Naive B cell (primary cell): ENCODE data around the gene HSH2D. TPM values are rescaled to one million over a fixed set of nuclear protein-coding genes. Genes with fewer than 3 reads are reported as not detected.
A peak's percentile ranks its signal among the peaks of the same experiment; 100 is the strongest.

ENCODE experiments used
- ATAC-seq, 2 donors: fragments of 150-1000 bp; cut with Tn5 transposase; 2 replicates each; pipeline ENCODE4 v1.10.0; 2021; ENCODE audit warnings: low read depth in 2 of 2, mild to moderate bottlenecking in 2 of 2, moderate library complexity in 2 of 2
- DNase-seq: peaks from one replicate; pipeline ENCODE4 v3.0.0; 2022
- H3K27ac Mint-ChIP-seq, 6 donors: one replicate each; pipeline ENCODE4 v1.8.0; 2020 to 2022; ENCODE audit warnings: mild to moderate bottlenecking in 6 of 6, mixed read lengths in 6 of 6, moderate library complexity in 5 of 6, inconsistent platforms in 2 of 6
- H3K27me3 Mint-ChIP-seq, 3 donors: one replicate each; pipeline ENCODE4 v1.8.0; 2021 to 2022; ENCODE audit warnings: mixed read lengths in 3 of 3, mild to moderate bottlenecking in 1 of 3
- H3K36me3 Mint-ChIP-seq, 2 donors: one replicate each; pipeline ENCODE4 v1.8.0; 2020 to 2022; ENCODE audit warnings: mixed read lengths in 2 of 2, inconsistent platforms in 1 of 2, mild to moderate bottlenecking in 1 of 2
- H3K4me1 Mint-ChIP-seq, 3 donors: one replicate each; pipeline ENCODE4 v1.8.0; 2020 to 2022; ENCODE audit warnings: mixed read lengths in 3 of 3, inconsistent platforms in 1 of 3, mild to moderate bottlenecking in 1 of 3, moderate library complexity in 1 of 3
- H3K4me3 Mint-ChIP-seq, 8 donors: one replicate each; pipeline ENCODE4 v1.8.0; 2020 to 2022; ENCODE audit warnings: mild to moderate bottlenecking in 8 of 8, mixed read lengths in 8 of 8, moderate library complexity in 8 of 8, inconsistent platforms in 2 of 8
- H3K9me3 Mint-ChIP-seq, 7 donors: one replicate each; pipeline ENCODE4 v1.8.0; 2020 to 2022; ENCODE audit warnings: mixed read lengths in 7 of 7, mild to moderate bottlenecking in 5 of 7, inconsistent platforms in 2 of 7, moderate library complexity in 1 of 7
- polyA plus RNA-seq, 6 donors: library from polyadenylated mRNA; unstranded; fragments of 300-500 nt; fragmentation: Illumina TruSeq; gene quantifications; one replicate each; pipeline ENCODE4 v1.2.3, GENCODE V29; 2021; ENCODE audit warnings: low read depth in 6 of 6

HSH2D gene
- polyA plus RNA-seq, 6 donors from 2014 or later, result 25.7 to 53.2 (median 40.1) TPM

DNA sequence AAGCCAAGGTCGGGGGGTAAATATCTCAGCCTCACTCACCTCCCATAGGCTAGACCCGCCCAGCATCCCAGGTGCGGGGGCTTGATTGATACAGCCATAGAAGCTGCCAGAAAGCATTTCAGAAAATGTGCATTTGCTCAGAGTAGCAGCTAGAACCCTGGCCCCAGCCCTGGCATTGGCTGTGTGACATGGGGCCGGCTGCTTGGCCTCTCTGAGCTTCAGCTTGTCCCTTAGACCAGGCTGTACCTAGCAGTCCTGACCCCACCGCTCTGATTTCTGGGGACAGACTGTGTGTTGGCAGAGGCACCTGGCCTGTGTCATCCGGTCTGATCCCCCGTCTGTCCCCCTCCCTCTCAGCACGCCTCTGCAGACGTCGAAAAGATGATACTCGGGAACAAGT lies 16.4 kb upstream of the HSH2D start:
- H3K36me3 Mint-ChIP-seq, result peaks cover 14 to 42% of the 10 kb centered on the region in 2 donors
- no peaks in the 10 kb centered on the region for H3K27me3 Mint-ChIP-seq
- no peak overlapping the region for H3K27ac Mint-ChIP-seq
- DNase-seq (no peak), ATAC-seq (no peak)
- peaks cover 13 to 22% (median 14%) of the 10 kb centered on the region in 3 donors for H3K4me1 Mint-ChIP-seq
- H3K9me3 Mint-ChIP-seq, result peaks cover 0 to 11% (median 0%) of the 10 kb centered on the region in 7 donors
- no peak overlapping the region for H3K4me3 Mint-ChIP-seq

- peaks cover 13 to 22% (median 14%) of the 10 kb centered on the region in 3 donors for H3K4me1 Mint-ChIP-seq
- H3K27me3 Mint-ChIP-seq, result no peaks in the 10 kb centered on the region
- H3K9me3 Mint-ChIP-seq, result peaks cover 0 to 11% (median 0%) of the 10 kb centered on the region in 7 donors
- ATAC-seq (no peak), DNase-seq (no peak)
- H3K4me3 Mint-ChIP-seq, result no peak overlapping the region
- peaks cover 14 to 50% of the 10 kb centered on the region in 2 donors for H3K36me3 Mint-ChIP-seq
- no peak overlapping the region for H3K27ac Mint-ChIP-seq
Measured at GRCh38 chr19:16127776-16128371, 15.6 kb upstream of the HSH2D start.

GRCh38 chr19:16131648-16132047 lies 11.8 kb upstream of the HSH2D start:
- Mint-ChIP-seq H3K4me1 (peaks cover 9 to 31% (median 25%) of the 10 kb centered on the region in 3 donors), H3K27ac (peak overlapping the region in 4 of 6 donors; percentile 5 to 40 (median 30)), H3K27me3 (no peaks in the 10 kb centered on the region), H3K9me3 (peaks cover 0 to 11% (median 0%) of the 10 kb centered on the region in 7 donors), H3K4me3 (peak overlapping the region in 2 of 8 donors; percentile 1 to 61), H3K36me3 (peaks cover 21 to 52% of the 10 kb centered on the region in 2 donors)
- DNase-seq, result no peak
- no peak for ATAC-seq

- DNase-seq, result no peak
- peaks cover 21 to 46% of the 10 kb centered on the region in 2 donors for H3K36me3 Mint-ChIP-seq
- peaks cover 8 to 38% (median 37%) of the 10 kb centered on the region in 3 donors for H3K4me1 Mint-ChIP-seq
- no peak for ATAC-seq
- H3K27me3 Mint-ChIP-seq, result no peaks in the 10 kb centered on the region
- H3K27ac Mint-ChIP-seq, result peak overlapping the region in 4 of 6 donors; percentile 18 to 89 (median 55)
- H3K4me3 Mint-ChIP-seq, result no peak overlapping the region
- peaks cover 0 to 11% (median 0%) of the 10 kb centered on the region in 7 donors for H3K9me3 Mint-ChIP-seq
Measured at GRCh38 chr19:16133818-16134217, 9.7 kb upstream of the HSH2D start.

DNA sequence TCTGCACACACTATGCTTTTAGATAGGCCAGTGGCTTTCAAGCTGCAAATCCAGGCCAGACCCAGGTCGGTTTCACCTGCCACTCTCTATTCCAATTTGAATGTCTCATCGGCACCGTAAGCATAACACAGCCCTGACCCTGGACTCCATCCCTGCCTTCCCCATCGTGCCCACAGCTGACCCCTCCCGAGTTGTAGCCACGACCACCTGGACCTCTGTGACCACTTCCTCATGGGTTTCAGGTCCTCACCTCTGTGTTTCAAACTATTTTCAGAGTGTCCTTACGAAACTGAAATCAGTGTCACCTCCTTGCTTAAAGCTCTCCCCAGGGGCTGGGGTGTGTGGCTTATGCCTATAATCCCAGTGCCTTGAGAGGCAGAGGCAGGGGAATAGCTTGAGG lies 9.0 kb upstream of the HSH2D start:
- Mint-ChIP-seq H3K27ac (peak overlapping the region in 5 of 6 donors; percentile 18 to 89 (median 67)), H3K4me3 (no peak overlapping the region)
- ATAC-seq, result no peak

DNA sequence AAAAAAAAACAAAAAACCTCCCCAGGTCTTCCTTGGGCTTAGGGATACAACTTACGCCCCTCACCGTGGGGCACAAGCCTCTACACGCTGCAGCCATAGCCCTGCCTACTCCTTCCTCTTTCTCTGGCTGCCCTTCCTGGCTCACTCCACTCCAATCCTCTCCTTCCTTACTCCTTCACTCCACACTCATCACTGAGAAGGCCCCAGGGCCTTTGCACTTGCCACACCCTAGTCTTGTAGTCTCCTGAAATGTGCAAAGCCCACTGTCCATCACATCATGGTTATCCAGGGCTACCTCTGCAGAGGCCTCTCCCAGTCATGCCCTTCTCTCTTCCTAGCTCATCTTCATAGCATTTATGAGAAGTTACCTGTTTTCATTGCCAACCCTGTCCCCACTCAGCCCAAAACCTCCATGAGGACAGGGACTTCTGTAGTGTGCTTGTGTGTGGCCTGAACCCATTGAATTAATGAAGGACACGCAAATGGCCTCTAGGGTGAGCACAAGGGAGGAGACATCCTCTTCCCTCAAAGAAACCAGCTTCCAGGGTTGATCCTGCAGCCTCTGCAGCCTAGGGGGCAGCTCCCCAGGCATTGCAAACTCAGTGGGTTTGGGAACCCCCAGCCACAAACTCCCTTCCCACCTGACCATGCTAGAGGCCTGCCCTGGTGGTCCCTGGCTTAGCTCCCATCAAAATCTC lies 7.9 kb upstream of the HSH2D start:
- H3K4me3 Mint-ChIP-seq, result peak overlapping the region in 2 of 8 donors; percentile 70 to 81
- peaks cover 0 to 11% (median 0%) of the 10 kb centered on the region in 7 donors for H3K9me3 Mint-ChIP-seq
- peaks cover 17 to 54% (median 40%) of the 10 kb centered on the region in 3 donors for H3K4me1 Mint-ChIP-seq
- no peaks in the 10 kb centered on the region for H3K27me3 Mint-ChIP-seq
- no peak for ATAC-seq
- H3K36me3 Mint-ChIP-seq, result peaks cover 17 to 31% of the 10 kb centered on the region in 2 donors
- DNase-seq, result no peak
- peak overlapping the region in 5 of 6 donors; percentile 8 to 91 (median 23) for H3K27ac Mint-ChIP-seq

More for the DNA sequence above, 9.0 kb upstream of the HSH2D start:
- no peaks in the 10 kb centered on the region for H3K27me3 Mint-ChIP-seq
- no peak for DNase-seq
- peaks cover 7 to 45% (median 36%) of the 10 kb centered on the region in 3 donors for H3K4me1 Mint-ChIP-seq
- peaks cover 0 to 11% (median 0%) of the 10 kb centered on the region in 7 donors for H3K9me3 Mint-ChIP-seq
- peaks cover 21 to 39% of the 10 kb centered on the region in 2 donors for H3K36me3 Mint-ChIP-seq

- H3K27me3 Mint-ChIP-seq, result no peaks in the 10 kb centered on the region
- DNase-seq, result no peak
- H3K9me3 Mint-ChIP-seq, result peaks cover 0 to 6% (median 1%) of the 10 kb centered on the region in 7 donors
- no peak overlapping the region for H3K4me3 Mint-ChIP-seq
- H3K36me3 Mint-ChIP-seq, result peaks cover 13 to 24% of the 10 kb centered on the region in 2 donors
- H3K4me1 Mint-ChIP-seq, result peaks cover 25 to 58% (median 44%) of the 10 kb centered on the region in 3 donors
- peak overlapping the region in 2 of 6 donors; percentile 8 to 21 for H3K27ac Mint-ChIP-seq
- no peak for ATAC-seq
Measured at GRCh38 chr19:16136185-16136999, 7.1 kb upstream of the HSH2D start.

DNA sequence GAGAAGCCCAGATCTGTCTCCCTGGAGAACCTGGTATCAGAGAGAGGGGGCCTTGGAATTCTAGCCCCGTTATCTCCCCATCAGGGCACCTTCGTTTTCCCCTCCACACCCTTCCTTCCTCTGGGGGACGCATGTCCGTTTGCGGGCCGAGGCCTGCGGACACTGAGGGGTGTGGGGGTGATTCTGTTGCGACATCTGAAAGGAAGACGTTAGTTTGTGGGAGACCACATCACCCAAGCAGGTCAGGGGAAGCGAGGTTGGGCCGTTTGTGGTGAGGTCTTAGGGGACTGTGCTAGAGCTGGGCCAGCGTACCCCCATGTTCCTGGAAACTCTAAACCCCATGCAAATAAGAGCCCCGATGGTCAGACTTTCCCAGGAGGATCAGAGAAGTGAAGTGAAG lies 3.7 kb upstream of the HSH2D start:
- Mint-ChIP-seq H3K27ac (peak overlapping the region; percentile 83 to 99 (median 88)), H3K27me3 (no peaks in the 10 kb centered on the region), H3K4me3 (peak overlapping the region in 6 of 8 donors; percentile 33 to 79 (median 58)), H3K36me3 (peaks cover 4 to 7% of the 10 kb centered on the region in 2 donors), H3K9me3 (peaks cover 0 to 6% (median 3%) of the 10 kb centered on the region in 7 donors), H3K4me1 (peaks cover 49 to 75% (median 49%) of the 10 kb centered on the region in 3 donors)
- DNase-seq (no peak), ATAC-seq (no peak)

DNA sequence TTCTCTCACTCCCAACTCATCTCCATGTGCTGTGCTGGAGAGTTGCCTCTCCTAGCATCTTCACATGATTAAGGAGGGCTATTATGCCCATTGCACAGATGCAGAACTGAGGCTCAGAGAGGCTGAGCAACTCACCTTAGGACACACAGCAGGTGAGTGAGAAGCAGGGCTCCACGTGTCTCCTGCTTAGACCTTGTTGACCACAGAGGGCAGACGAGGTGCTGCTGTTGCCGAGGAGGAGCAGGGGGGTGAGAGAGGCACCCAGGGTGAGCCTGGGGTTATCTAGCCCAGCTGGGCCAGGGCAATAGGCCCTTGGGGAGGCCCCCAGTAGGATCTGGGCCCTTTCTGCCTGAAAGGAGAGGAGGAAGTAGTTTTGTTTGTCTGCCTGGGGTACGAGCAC lies 2.4 kb upstream of the HSH2D start:
- Mint-ChIP-seq H3K27ac (peak overlapping the region; percentile 86 to 99 (median 94)), H3K9me3 (peaks cover 0 to 6% (median 3%) of the 10 kb centered on the region in 7 donors), H3K4me3 (peak overlapping the region; percentile 17 to 78 (median 60)), H3K4me1 (peaks cover 47 to 81% (median 56%) of the 10 kb centered on the region in 3 donors), H3K27me3 (no peaks in the 10 kb centered on the region), H3K36me3 (peaks cover 4 to 7% of the 10 kb centered on the region in 2 donors)
- peak; percentile 78 for DNase-seq
- ATAC-seq, result peak; percentile 60 to 63

- Mint-ChIP-seq H3K4me3 (peak overlapping the region in 6 of 8 donors; percentile 19 to 63 (median 51)), H3K27ac (peak overlapping the region; percentile 90 to 100 (median 99)), H3K4me1 (peaks cover 44 to 85% (median 55%) of the 10 kb centered on the region in 3 donors), H3K36me3 (peaks cover 4 to 7% of the 10 kb centered on the region in 2 donors), H3K9me3 (peaks cover 0 to 6% (median 3%) of the 10 kb centered on the region in 7 donors), H3K27me3 (no peaks in the 10 kb centered on the region)
- ATAC-seq (no peak), DNase-seq (no peak)
Measured at GRCh38 chr19:16142032-16142580, 1.4 kb upstream of the HSH2D start.

- Mint-ChIP-seq H3K36me3 (peaks cover 4 to 7% of the 10 kb centered on the region in 2 donors), H3K27me3 (no peaks in the 10 kb centered on the region), H3K4me3 (peak overlapping the region; percentile 95 to 100 (median 98)), H3K4me1 (peaks cover 45 to 94% (median 63%) of the 10 kb centered on the region in 3 donors), H3K9me3 (peaks cover 0 to 6% (median 3%) of the 10 kb centered on the region in 7 donors), H3K27ac (peak overlapping the region; percentile 99 to 100 (median 99))
- no peak for DNase-seq
- ATAC-seq, result no peak
Measured at GRCh38 chr19:16144216-16144581, 714 bp downstream of the HSH2D start.

- no peak for DNase-seq
- peak overlapping the region; percentile 51 to 99 (median 84) for H3K27ac Mint-ChIP-seq
- no peaks in the 10 kb centered on the region for H3K27me3 Mint-ChIP-seq
- ATAC-seq, result no peak
- peak overlapping the region; percentile 75 to 100 (median 98) for H3K4me3 Mint-ChIP-seq
- peaks cover 37 to 90% (median 58%) of the 10 kb centered on the region in 3 donors for H3K4me1 Mint-ChIP-seq
- peaks cover 0 to 6% (median 3%) of the 10 kb centered on the region in 7 donors for H3K9me3 Mint-ChIP-seq
- peaks cover 4 to 7% of the 10 kb centered on the region in 2 donors for H3K36me3 Mint-ChIP-seq
Measured at GRCh38 chr19:16146112-16146511, 2.6 kb downstream of the HSH2D start.
